ENCODE data around the gene C1orf56.
A peak's percentile ranks its signal among the peaks of the same experiment; 100 is the strongest.
"Not testable (repeated sequence)": the region's sequence is repeated elsewhere in the genome, so short reads cannot be mapped to it uniquely, and the experiment has no call there.

The C1orf56 gene

GRCh38 chr1:151065089-151065645 is 17.6 kb downstream of the C1orf56 start:
- DNase-seq: no peak

DNA sequence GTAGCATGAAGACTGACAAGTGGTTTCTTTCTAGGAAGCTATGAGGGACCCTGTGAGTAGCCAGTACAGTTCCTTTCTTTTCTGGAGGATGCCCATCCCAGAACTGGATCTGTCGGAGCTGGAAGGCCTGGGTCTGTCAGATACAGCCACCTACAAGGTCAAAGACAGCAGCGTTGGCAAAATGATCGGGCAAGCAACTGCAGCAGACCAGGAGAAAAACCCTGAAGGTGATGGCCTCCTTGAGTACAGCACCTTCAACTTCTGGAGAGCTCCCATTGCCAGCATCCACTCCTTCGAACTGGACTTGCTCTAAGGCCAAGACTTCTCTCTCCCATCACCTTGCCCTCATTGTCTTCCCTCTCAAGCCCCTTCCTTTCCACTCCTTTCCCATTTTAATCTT is 19.6 kb downstream of the C1orf56 start:
- DNase-seq: no peak

- no peak for DNase-seq
Observed at GRCh38 chr1:151069103-151069486, 21.5 kb downstream of the C1orf56 start.

GRCh38 chr1:151070474-151071276 is 23.1 kb downstream of the C1orf56 start, which contains the start of gene GABPB2:
Gene GABPB2 (plus strand): TSS chr1:151070761. CDS start chr1:151088190, 17,429 bp downstream.
- peak; percentile 93 to 96 for DNase-seq

GRCh38 chr1:151072224-151072623 is 24.7 kb downstream of the C1orf56 start:
- DNase-seq: no peak

GRCh38 chr1:151085953-151086559 is 38.5 kb downstream of the C1orf56 start:
- peak in 1 of 2 experiments; percentile 19 for DNase-seq

DNA sequence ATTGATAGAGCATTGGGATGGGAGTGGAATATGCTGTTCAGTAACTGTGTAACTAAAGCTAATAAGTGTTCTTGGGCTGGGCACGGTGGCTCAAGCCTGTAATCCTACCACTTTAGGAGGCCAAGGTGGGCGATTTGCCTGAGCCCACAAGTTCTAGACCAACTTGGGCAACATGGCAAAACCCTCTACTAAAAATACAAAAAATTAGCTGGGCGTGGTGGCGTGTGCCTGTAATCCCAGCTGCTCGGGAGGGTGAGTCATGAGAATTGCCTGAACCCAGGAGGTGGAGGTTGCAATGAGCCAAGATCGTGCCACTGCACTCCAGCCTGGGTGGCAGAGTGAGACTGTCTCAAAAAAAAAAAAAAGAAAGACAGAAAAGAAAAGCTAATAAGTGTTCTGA is 49.9 kb downstream of the C1orf56 start:
- DNase-seq: not testable (repeated sequence)

- no peak for DNase-seq
Observed at GRCh38 chr1:151098126-151098525, 50.6 kb downstream of the C1orf56 start.
